HG02588 (cell line): ENCODE results near the gene GRB10.

ENCODE experiments used
- ATAC-seq: cut with Tn5 transposase; IDR thresholded peaks from one replicate; pipeline ENCODE4 v1.9.1; 2021; ENCODE audit warnings: mild to moderate bottlenecking, moderate library complexity; ENCODE audit not compliant: unreplicated experiment

Gene GRB10

GRCh38 chr7:50618281-50618680, 164.4 kb downstream of the GRB10 start:
- no peak for ATAC-seq

DNA sequence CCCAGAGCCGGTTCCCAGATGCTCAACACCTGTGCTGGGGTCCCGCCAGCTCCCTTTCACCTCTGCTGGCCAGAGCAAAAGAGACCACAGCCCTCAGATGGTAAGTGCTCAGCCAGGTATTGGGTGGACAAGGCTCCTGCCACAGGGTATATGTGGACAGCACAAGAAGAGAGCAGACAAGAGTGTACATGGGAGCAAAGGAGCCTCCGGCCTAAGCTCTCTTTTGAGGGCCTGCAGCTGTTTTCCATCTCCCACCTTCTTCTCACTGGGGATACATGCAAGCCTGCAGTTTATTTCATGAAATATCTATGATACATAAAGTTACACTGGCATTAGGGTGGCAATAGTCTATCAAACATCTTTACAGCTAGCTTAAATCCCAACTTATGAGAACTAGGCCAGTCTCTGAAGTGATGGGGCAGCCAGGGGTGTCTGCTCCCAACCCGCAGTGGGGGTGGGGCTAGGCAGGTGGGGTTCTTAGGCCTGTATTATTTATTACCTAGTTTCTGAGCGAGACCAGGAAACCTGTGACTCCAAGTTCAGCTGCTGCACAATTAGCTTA, 167.1 kb downstream of the GRB10 start:
- no peak for ATAC-seq

DNA sequence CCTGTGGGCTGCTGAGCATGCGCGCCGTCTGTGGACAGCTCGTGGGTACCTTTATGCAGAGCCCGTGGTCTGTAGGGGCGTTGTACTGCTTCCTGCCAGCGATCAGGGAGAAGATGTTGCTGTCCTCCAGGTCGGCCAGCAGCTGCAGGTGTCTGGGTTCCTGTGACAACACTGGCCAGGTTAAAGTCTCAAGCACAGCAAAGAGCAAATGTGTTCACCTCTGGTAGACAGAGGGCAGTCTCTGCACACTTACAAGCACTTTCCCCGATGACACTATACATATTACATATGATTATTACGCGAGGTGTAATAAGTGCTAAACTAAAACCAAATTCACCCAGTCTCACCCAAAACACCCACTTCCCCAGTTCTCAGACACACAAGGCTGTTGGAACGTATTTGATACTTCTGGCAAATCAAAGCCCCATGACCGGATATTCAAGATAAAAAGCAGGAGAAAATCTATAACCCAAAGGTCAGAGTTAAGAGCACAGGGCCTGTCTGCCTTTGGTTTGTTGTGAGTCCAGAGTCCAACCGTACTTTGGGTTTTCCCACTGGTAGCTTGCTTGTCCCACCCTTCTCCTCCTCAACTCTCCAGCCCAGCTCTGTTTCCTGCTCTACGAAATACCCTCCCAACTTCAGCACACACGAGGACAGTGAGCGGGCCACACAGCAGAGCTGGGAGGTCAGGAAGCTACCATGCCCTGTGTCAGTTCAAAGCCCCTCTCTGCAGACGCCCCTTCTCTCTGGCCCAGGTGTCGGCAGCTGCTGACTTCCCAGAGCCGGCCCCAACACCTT, 167.8 kb downstream of the GRB10 start:
- ATAC-seq: no peak

GRCh38 chr7:50613473-50613872, 169.2 kb downstream of the GRB10 start:
- no peak for ATAC-seq

- no peak for ATAC-seq
Observed at GRCh38 chr7:50612704-50613103, 170.0 kb downstream of the GRB10 start.

DNA sequence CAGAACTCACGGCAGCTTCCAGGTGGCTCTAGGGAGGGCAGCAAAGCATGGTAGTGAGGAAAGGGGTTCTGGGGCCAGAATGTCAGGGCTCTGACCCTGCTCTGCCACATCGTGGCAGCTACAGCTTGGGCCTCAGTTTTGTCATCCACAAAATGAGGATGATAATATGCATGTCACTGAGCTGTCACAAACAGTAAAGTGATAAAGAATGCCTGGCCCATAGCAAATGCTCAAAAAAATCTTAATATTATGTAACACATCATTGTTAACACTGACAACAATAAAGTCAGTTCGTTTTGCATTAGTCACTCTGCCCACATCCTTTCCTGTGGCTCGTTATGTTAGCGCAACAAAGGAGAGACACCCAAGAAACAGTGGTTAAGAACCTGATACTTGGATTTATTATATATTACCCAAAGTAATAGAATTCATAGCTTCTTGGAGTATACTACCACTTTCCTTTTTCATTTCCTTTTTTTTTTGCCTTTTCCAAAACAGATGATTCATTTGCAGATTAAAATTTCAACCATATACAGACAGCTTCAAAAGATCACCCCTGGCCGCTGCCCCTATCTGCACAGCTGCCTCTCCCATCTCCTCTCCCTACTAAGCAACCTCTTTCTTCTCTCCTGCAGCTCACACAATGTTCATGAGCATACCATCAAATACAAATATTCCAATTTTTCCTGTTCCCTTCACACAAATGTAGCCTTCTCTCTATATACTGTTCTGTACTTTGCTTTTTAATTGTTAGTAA, 172.0 kb downstream of the GRB10 start:
- ATAC-seq: no peak

- ATAC-seq: no peak
Observed at GRCh38 chr7:50608196-50608906, 174.3 kb downstream of the GRB10 start.

DNA sequence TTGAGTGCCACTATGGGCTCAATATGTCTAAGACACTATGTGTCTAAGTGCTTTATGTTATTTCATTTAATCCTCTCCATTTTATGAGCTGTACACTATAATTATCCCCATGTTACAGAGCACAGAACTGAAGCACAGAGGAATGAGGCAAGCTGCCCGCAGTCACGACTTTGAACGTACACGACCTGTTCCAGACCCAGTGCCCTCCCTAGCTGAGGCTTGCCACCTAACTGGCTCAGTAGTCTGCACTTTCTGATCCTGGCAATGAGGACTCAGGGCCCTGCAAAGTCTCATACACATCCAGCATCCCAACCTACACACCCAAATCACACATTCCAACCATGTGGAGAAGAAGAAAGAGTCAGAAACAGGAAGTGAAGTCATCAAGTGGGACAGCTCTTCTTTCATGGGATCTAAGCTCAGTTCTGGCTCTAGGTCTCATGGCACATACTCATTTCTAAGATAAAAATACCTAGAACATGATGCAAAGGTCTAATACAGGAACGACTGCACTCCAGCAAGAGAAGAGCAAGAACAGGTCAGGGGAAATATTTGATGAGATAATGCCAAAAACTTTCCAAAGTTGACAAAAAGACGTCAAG, 175.1 kb downstream of the GRB10 start:
- no peak for ATAC-seq

- no peak for ATAC-seq
Observed at GRCh38 chr7:50605059-50605458, 177.6 kb downstream of the GRB10 start.

GRCh38 chr7:50603287-50603686, 179.4 kb downstream of the GRB10 start:
- no peak for ATAC-seq

DNA sequence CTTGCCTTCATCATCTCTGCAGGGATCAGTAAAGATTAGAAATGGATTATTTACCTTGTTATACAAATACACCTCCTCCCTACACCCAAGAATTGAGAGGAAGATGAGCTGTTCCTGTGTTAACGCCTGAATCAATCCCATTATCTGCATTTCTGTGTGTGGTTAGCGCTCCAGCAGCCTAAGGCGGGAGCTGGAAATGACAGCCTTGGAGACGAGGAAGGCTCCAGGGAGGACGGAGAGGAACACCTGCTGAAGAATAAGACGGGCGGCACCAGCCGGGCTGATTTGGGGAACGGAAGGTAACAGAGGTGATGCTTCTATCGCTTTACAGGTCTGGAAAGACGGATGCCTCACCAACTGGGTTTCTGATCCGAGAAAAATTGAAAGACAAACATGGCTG, 183.3 kb downstream of the GRB10 start:
- no peak for ATAC-seq

DNA sequence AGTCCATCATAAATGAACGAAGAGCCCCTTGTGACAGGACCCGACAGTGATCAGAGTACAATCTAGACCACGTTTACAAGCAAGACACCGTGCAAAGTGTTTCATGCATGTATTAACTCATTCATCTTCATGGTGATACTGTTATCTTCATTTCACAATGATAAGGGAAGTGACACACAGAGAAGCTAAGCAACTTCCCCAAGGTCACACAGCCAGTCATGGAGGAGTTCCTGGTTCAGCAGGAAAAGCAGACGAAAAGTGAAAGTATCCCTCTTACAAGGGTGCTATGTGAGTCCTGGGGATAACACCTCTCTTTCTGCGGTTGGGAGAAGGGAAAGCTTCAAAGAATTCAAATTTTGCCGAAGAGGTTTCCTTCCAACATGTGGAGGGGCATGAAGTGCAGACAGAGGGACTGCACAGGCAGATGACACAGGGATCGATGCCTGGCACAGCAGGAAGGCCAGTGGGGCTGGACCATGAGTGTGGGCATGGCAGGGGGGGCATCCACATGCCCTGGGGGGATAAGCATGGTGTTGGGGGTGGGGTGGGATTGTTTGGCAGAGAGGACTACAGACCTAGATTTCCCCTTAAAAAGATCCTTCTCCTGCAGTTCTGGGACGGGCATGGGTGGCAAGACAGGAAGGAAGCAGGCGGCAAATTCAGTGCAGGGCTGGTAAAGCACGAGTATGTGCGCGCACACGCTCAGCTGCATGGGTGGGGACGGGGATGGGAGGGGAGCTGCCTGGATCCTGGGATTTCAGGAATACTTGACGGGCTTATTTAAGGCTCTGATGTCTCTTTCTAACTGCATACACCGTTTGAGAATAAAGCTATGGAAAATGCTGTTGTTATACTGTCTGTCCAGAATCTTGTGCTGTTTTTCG, 184.0 kb downstream of the GRB10 start:
- ATAC-seq: no peak

- no peak for ATAC-seq
Observed at GRCh38 chr7:50596484-50596883, 186.2 kb downstream of the GRB10 start.

DNA sequence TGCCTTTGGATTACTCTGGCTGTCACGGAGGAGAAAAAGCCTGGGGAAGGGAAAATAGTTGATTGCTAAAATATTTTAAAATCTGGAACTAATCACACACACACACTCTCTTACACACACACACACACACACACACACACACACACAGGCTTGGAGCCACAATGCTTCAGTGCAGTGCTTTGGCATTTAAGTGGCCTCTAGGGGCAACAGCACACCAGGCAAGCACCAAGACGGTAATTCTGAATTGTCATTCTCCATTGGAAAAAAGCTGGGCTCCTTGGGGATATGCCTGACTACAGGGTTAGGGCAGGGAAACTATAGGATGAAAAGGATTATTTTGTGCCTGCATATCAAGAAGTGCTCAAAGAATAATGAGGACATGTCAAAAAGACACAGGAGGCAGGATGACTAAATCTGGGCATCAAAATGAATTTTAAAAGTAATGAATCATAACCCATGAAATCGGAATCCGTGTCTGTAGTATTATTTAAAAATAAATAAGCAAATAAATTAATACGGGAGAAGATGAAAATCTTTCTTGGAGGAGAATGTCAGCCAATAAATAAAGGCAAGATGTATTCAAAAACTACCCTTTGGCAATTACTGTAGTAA, 187.1 kb downstream of the GRB10 start:
- ATAC-seq: peak; percentile 4

DNA sequence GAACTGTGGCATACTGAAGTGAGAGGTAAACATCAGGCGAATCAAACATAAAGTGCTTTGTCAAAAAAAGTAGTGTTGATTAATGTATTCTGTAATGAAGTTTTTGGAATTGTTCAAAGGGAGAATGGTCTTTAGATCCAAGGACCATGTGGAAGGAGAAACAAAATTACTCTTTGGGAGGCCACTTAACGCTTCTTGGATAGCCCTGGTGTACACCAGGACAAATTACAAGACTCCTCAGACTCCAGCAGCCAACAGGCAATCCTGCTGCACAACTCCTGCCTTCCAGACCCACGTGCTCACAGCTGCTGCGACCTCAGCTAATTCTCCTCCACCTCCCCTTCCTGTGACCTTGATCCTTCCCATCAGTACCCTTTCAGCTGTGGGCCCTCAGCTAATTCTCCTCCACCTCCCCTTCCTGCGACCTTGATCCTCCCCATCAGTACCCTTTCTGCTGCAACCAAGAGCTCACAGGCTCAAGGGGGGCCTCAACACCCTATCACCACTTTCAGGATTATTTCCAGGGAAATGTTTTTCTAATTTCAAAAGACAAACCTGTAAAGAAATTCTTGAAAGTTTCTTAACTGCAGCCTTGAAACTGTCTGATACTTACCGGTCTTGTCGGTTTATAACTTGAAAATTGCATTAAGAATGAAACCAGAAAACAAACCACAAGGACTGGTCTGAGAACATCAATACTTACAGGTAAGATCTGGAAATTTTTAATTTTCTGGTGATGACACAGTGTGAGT, 187.8 kb downstream of the GRB10 start:
- peak; percentile 50 for ATAC-seq

DNA sequence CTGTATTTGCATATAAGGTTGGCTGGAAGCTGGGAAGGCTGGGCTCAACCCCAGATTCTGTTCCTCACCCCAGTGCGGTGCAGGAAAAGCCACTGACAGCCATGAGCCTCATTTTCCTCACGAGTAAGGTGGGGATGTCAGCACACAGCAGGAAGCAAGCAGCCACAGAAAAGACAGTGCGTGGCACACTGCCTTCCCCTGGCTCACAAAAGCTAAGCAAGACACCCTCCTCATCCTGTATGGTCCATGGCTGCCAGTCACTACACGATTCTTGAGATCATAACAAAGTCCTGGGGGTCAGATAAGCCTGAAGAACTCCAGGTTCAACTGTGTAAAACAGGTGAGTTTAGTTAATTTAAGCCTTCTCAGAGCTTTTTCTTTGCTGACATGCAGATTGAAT, 188.6 kb downstream of the GRB10 start:
- ATAC-seq: no peak

DNA sequence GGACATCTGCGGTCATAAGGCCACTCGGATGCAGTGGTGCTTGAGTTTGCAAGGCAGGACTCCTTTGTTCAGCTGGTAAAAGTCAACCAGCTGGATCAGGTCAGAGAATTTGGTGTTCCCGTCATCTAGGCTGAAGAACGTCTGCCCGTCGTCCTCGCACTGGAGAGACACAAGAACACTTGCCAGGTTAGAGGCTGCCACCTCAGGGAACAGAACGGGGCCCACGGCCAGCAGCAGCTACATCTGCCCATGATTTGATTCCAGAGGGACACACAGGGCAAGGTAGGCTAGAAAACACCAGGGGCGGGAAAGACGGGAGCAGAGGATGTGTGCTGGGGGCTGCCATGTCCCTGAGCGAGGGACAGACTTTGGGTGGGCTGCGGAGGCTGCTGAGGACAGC, 189.8 kb downstream of the GRB10 start:
- no peak for ATAC-seq

GRCh38 chr7:50591480-50592438, 190.9 kb downstream of the GRB10 start:
- peak; percentile 48 for ATAC-seq
